ENCODE measurements around the gene ZC3H4.

DNA sequence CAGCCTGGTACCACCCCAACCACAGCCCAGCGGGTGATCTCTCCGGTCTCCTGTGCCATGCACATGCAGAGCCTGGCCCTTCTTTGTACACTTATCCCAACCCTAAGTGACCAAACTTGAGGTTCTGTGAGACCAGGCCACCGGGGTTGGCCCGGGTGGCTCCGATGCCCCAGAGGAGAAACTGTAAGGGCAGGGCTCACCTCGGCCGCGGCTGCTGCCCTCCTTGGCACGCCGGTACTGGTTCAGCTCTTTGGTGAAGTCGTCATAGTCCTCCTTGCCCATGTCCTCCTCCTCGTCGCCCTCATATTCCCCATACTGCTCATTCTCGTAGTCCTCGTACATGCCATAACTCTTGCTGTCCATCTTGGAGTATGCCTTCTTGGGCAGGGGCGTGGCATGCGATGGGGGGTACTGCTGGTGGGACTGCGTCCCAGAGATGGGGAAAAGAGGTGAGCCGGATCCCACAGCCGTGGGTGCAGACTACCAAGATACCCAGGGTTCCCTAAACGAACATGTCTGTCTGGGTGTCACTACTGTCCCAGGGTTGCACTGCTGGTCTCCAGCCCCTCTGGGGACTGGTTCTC, 23.7 kb downstream of the ZC3H4 start:
- TF ChIP-seq POLR2A (IDR thresholded peaks at IDR 0.05): no peak
- TF ChIP-seq, protein P1, sequence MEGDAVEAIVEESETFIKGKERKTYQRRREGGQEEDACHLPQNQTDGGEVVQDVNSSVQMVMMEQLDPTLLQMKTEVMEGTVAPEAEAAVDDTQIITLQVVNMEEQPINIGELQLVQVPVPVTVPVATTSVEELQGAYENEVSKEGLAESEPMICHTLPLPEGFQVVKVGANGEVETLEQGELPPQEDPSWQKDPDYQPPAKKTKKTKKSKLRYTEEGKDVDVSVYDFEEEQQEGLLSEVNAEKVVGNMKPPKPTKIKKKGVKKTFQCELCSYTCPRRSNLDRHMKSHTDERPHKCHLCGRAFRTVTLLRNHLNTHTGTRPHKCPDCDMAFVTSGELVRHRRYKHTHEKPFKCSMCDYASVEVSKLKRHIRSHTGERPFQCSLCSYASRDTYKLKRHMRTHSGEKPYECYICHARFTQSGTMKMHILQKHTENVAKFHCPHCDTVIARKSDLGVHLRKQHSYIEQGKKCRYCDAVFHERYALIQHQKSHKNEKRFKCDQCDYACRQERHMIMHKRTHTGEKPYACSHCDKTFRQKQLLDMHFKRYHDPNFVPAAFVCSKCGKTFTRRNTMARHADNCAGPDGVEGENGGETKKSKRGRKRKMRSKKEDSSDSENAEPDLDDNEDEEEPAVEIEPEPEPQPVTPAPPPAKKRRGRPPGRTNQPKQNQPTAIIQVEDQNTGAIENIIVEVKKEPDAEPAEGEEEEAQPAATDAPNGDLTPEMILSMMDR (IDR thresholded peaks at IDR 0.05): no peak
- TF ChIP-seq EP300 (IDR thresholded peaks at IDR 0.05): no peak

All from stomach (tissue), 4 donors.